Smooth muscle cell of the brain vasculature (primary cell): Measurements from ENCODE around the gene SRCIN1.
"Not testable (repeated sequence)": the region's sequence is repeated elsewhere in the genome, so short reads cannot be mapped to it uniquely, and the experiment has no call there.

Experiments used
- DNase-seq: peaks from one replicate; pipeline ENCODE4 v3.0.0-alpha.2; 2012; ENCODE audit warnings: low read depth, low spot score

Gene SRCIN1

DNA sequence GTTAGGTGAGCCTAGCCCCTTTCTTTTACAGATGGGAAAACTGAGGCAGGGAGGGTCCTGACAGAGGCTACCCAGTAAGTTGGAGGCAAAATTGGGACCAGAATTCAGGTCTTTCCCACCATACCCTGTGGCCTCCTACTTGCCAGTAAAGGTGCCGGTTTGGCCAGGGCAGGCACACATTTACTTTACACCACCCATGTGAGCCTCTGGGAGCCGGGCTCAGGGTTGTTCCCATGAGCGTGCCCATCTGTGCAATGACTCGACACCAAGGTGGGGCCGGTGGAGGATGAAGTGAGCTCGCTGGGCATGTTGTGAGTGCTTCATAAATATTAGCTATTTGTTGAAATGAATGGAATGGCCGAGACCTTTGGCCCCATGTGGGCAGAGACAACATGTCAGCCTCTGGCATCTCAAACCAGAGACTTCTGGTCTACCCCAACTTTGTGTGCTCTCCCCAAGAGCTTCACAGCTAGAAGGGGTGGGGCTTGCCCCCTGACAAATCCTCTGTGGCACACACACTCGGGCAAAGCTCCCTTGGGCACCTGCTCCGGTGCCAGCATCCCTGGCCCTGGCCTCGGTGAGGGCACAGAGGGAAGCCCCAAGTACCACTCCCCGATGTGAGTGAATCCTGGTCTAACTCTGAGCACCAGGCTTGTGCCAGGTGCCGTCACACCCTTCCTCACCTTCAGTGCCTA lies 60.1 kb downstream of the SRCIN1 start:
- DNase-seq: no peak

DNA sequence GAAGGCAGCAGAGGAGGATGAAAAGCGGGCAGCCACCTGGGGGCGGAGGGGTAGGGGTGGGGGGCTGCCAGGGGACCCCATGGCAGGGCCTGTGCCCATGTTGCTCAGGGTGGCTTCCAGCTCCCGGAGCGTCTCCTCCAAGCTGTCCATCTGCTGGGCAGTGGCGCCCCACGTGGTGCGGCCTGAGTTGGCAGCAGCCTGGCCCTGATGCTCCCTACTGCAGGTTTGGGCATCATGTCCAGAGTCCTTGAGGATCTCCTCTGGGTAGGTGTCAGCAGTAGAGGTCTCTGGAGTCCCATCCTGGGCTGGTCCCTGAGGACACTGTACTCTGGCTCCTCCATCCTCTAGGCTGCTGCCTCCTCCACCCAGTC lies 60.9 kb downstream of the SRCIN1 start:
- DNase-seq: no peak

DNA sequence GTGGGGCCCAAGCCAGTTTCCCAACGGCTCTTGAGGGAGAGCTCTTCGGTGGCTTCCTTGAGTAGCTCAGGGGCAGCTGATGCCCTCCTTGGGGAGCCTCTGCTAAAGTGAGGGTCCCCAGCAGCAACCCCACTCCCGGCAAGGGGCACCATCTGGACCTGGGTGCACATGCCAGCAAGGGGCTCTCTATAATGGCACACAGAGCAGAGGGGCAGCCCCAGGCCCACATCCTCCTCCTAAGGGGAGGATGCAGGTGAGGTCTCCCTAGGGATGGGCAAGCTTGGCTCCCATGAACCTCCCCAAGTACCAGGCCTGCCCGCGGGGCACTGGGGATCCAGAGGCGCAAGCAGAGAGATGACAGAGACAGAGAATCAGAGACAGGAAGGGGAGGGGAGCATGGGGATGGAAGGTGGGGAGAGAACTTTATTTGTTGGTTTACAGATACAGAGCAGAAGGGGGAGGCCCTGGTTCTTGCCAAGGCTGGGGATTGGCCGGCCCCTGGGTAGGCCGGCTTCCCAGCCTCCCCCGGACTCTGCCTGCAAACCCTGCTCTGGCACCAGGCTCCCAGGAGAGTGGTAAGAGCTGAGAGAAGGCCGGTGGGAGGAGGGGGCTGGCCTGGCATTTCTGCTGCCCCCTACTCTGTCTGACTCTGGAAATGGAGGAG lies 61.4 kb downstream of the SRCIN1 start:
- DNase-seq: no peak

DNA sequence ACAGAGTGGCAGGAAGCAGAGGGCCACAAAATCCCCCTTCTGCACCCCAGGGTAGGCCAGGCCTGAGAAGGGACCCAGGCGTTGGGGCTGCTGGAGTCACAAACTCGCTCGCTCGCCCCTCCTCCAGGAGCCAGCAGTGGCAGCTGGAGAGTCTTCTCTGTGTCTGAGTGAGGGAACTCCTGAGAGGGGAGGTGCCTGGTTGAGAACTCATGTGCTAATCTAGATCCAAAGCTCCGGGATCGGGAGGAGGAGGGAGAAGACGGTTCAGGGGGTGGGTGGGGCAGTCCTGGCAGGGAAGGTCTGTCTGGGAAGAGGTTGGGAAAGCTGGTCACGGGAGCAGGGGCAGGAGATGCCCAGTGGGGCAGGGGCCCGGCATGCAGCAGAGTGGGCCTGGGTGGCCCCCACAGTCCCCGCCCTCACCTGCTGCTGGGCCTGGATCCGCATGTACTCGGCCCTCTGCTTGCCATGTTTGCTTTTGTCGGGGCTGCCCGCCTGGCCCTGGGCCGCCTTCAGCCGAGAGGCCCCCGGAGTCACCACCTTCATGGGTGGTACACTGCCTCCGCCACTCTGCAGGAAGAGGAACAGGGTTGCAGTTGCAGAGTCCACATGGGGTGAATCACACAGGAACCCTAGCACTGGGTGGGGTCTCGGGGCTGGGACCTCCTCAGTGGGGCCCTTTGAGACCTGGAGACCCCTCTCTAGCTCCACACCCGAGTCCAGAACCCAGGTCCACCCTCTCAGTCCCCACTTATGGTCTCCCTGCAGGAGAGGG lies 62.2 kb downstream of the SRCIN1 start:
- DNase-seq: no peak

DNA sequence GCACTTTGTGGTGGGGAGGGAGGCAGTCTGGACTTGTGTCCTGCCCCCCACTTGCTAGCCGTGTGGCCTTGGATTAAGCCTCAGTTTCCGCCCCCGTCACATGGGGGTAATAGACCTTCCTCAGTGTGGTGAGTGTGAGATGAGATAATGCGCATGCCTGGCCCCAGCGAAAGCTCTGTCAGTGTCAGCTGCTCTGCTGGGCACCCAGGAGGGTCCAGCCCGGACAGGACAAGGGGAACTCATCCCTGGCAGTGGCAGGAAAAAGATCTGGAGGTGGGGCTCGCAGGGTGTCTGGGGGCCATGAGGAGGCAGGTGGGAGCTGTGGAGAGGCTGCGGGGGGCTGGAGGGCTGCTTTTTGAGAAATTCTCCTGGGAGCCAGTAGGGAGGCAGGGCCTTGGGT lies 63.5 kb downstream of the SRCIN1 start:
- no peak for DNase-seq

DNA sequence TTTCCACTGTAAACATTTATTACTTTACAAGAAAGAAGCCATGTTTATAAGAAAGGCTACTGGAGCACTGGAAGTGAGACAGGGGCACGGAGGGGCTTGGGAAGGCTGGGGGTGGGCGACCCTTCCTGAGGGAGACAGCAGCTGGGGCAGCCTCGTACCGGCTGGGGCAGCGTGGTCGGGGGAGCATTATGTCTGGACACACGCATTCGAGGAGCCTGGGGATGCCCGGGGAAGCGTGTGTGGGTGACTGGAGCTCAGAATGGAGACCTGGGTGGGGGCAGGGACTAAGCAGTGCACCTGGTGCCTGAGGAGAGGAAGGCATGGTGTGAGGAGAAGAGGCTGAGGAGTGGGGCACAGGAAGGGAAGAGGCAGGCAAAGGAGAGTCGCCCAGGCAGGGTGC lies 64.5 kb downstream of the SRCIN1 start:
- no peak for DNase-seq

DNA sequence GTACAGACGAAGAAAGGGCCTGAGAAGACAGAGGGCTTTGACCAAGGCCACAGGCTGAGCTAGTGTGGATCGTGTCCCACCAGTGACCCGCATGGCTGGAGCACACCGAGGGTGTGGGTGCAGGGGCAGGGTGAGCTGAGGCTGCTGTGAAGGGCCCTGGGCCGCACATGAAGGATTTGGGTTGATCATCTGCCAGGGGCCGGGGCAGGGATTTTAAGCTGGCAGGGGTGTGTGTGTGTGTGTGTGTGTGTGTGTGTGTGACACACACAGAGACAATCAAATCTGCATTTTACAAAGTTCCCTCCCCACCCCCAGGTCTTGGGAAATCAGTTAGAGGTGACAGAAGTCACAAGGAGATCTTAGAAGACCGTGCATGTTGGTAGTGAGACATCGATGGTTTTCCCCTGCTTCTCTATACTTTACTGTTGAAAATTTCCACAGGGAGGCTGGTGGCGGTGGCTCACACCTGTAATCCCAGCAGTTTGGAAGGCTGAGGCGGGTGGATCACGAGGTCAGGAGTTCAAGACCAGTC lies 65.2 kb downstream of the SRCIN1 start:
- no peak for DNase-seq

DNA sequence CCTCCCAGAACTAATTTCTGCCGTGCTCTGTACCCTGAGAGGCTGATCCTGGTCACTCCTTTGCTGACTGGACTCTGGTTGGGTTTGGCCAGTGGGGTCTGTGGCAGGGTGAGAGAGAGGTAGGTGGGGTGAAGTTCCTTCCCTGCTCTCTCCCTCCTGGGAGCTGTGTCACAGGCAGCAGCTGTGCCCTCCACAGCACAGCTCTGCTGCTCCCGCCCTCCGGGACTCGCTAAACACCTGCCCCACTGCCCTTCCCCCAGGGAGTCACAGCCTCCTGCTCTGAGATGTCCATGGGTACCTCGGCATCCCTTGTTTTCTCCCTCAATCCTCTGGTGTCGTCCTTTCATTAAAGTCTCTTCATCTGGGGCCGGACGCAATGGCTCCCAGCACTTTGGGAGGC lies 66.4 kb downstream of the SRCIN1 start:
- DNase-seq: no peak

DNA sequence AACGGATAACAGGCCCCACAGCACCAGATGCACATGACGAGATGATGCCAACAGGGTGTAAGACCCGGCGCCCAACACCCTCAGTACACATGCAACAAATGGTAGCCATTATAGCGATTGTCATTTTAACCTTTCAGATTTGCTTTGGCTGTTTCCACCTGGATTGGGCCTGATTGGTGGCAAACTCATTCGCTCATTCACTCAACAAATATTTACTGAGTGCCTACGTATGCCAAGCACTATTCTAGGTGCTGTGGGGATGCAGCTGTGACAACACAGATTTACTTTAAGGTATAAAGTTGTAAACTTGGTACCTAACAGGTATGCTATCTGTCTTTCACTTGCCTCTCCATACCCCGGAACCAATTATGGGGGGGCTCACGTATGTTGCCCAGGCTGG lies 66.8 kb downstream of the SRCIN1 start:
- no peak for DNase-seq

DNA sequence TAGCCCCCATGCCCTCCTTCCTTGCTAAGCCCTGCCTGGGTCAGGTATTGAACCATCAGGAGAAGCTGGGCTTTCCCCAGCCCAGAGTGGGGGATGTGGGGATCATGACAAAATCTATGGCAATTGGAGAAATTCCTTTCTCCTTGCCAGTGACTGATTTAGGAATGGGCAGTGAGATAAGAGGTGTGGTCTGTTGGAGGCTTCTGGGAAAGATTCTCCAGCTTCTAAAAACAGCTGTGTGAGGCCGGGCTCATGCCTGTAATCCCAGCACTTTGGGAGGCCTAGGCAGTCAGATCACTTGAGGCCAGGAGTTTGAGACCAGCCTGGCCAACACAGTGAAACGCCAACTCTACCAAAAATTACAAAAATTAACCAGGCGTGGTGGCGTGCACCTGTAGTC lies 69.1 kb downstream of the SRCIN1 start:
- no peak for DNase-seq

DNA sequence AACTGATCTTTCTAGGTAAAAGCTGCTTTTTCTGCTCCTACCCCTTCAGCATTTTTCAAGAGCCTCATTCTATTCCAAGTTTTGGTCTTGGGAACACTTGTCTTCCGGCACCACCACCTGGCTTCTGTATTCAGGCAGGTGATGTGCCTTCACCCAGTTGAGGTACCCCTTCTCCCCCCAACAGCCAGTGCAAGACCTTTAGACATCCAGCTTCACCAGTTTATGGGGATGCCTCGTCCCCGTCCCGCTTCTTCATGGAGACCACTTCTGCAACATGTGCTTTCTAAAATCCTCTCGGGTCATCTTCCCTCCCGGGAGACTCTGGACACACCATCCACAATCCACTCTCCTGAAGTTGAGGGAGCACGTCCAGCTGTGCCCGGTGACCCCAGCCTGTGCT lies 69.9 kb downstream of the SRCIN1 start:
- no peak for DNase-seq

DNA sequence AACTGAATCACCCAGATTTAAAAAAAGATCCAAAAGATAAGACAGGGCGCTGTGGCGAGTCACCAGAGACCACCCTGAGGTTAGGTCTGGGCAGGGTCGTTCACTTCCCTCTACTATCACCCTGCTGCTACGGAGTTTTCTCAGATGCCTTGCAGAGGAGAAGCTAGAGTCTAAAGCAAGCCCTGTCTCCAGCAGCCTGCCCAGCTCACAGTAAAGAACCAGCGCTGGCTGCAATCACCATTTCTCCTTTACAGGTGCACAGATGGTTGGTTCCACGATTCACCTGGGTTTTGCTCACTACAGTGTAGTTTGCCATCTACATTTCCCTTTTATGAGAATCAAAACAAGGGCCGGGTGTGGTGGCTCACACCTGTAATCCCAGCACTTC lies 71.3 kb downstream of the SRCIN1 start:
- DNase-seq: no peak

DNA sequence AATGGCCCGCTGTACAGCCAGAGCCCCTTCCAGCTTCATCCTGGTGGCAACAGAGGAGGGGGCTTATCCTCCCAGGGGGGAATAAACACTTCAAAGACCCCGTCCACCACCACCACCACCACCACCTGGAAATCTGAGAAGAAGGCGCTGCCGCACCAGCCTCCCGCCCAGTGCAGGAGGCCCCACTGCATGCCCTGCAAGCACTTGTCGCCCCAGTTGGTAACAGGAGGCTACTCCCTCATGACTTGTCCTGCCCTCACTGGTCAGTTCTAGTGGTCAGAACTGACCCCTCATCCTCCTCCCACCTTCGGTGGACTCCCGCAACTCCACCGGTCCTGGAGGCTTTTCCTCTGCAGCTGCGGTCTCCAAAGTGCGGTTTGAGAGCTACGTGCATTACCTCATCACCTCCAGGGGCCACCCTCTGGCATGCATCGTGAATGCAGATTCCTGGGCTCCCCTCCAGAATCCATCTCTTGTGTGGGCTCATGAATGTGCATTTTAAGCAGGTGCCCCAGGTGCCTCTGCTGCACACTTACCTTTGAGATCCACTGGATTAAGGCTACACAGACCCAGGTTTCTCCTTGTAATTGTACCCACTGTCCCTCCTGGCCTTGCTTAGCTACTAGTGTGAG lies 71.8 kb downstream of the SRCIN1 start:
- no peak for DNase-seq

DNA sequence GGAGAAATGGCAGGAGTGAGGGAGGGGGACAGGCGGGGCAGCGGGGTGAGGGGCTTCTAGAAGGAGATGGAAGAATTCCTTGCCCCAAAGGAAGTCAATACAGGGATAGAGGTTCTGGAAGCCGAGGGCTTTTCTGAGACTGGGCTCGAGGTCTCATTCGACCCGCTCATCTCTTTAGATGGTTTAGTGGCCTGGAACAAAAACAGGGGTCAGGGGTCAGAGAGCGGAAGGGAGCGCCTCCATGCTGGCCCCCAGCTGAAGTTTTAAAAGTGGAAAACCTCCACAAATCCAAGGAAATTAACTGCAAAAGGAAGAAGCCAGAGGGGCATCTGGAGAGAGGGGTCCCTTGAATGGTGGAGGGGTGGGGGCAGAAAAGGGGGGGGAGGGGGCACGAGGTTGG lies 72.5 kb downstream of the SRCIN1 start:
- DNase-seq: no peak

DNA sequence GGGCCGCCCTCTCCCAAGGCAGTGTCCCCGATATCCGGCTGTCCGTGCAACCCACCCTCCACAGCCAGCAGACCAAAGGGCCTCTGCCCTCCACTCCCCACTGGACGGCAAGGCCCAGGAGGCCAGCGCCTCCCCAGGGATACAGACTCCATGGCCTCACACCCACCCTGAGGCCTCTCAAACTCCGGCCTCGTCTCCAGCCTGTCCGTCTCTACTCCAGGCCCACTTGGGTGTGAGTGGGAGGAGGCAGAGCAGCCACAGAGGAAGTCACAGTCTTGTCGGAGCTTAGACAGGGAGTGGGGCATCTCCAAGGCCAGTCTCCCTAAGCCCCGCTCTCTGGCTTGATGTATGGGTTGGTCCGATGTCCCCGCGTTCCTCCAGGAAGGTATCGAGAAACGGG lies 73.3 kb downstream of the SRCIN1 start:
- no peak for DNase-seq

DNA sequence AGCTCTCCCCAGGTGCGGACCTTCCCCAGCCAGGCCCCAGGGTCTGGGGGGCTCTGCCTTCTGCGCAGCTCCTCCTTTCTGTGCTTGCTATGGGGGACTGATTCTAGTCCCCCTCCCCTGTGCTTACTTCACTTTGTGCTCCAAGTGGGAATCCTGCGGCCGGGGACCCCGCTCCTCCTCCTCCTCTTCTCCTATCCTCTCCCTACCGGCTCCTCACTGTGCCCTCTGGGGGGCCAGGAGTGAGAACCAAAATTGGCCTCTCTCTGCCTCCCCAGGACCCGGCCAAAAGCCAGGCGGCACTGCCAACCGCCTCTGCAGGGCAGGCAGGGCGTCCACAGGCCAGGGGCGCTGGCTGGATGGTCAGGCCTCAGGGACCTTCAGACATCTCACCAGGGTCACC lies 74.0 kb downstream of the SRCIN1 start:
- DNase-seq: not testable (repeated sequence)

DNA sequence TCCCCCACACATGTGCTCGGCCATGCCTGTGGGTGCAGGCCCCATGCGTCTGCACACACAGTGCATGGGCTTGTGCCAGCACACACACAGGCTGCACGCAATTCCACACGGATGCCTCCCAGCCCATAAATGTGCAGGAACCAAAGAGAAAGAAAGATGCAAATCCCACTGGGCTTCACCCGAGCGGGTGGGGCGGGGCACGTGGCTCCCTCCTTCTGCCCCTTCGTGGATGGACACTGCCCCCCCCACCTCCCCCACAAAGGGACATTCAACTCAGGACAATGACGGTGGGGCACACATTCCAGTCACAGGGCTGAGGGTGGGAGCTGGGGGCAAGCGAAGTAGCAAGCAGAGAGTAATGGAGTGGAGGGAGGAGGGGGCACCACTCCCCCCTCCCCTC lies 74.9 kb downstream of the SRCIN1 start:
- not testable (repeated sequence) for DNase-seq

DNA sequence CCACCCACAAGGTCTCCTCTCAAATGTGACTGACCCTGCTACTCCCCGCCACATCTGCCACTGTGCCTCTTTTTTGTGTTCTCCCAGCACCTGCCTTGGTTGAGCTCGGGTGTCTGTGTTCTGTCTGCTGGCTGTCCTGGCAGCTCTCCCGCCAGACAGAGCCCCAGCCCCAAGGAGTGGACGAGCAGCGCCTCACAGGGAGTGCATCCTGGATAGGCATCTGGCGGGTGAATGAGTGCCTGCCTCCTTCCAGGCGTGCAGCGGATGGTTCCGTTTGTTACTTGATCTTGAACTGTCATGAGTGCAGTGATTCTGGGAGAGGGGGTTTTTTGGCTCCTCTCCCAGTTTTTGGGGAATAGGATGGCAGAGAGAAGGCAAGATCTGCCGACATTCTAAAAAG lies 77.6 kb downstream of the SRCIN1 start:
- DNase-seq: not testable (repeated sequence)

DNA sequence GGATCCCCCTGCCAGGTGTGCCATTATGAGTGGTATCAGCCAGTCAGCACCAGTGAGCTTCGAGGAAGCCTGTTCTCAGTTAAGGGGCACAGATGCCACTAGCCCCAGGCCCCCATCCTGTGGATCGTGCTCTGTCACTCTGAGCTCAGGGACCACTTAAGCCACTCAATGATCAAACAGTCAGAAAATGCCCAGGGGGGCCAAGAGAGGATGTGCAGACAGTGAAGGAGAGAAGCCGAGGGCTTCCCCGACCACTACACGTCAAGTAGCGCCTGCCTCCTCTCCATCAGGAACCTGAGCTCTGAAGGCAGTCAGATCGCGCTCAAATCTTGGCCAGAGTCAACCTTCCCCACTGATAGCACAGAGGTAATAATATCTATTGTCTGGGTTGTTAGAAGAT lies 79.2 kb downstream of the SRCIN1 start:
- not testable (repeated sequence) for DNase-seq

DNA sequence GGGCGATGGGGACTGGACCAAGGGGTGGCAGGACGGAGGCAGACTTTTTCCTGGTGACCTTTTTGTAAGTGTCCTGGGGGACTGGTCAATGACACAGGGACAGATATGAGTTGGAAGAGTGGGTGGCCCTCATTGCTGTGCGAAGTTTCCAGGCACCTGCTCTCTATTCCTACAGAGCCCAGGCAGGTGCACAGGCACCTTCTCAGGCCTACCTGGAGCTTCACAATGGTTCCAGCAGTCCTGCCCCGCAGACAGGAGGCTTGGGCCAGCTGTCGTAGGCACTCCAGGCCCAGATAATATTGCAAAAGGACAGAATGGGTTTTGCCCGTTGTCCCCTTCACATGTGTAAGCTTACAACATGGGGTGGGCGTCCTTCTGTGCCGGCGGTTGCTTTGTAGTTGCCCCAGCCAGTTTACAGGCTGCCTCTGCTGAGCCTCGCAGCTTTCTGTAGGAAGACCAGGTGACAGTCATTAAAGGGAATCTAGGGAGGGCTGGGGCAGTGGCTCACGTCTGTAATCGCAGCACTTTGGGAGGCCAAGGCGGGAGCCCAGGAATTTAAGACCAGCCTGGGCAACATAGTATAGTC lies 93.2 kb downstream of the SRCIN1 start:
- DNase-seq: no peak

DNA sequence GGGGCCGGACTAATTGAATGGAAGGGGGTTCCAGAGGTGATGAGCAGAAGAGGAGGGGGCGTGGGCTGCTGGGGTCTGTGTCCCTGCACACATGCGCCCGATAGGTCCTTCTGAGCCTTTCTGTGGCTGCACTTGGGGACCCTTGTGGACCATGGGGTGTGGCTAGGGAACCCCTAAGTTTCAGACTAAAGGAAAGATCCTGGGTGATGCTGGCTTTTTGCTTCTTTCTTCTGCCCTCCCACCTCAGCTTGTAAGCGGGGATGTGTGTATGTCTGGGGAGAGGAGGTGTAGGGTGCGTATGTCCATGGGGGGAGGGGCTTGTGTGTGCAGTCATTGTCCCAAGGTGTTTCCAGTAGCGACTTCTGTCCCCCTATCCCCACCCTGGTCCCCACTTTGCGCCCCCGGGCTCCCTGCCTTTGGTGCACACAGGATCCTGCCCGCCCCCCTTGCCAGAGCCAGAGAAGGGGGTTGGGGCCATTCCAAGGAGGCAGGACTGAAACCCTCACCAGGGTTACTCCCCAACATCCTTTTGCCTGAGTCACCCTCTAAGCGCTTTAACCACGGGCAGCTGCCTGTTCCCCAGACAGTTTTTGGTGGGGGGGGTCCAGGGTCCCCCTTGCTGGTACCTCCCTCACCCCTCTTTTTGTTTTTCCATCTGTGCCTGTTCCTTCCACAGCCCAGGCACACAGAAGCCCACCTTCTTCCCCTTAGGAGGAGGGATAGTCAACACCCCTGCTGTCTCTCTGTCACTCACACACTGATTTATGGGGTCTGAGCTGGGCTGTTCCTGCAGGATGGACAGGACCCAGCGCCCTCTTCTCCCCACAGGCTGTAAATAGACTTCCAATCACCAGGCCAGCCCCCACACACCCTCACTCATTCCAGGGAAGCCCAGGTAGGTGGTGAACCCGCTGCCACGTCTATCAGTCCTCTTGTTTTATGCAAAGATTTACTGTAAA lies 94.3 kb downstream of the SRCIN1 start:
- no peak for DNase-seq
